ENCODE data around the gene RECQL5.

RECQL5 gene

DNA sequence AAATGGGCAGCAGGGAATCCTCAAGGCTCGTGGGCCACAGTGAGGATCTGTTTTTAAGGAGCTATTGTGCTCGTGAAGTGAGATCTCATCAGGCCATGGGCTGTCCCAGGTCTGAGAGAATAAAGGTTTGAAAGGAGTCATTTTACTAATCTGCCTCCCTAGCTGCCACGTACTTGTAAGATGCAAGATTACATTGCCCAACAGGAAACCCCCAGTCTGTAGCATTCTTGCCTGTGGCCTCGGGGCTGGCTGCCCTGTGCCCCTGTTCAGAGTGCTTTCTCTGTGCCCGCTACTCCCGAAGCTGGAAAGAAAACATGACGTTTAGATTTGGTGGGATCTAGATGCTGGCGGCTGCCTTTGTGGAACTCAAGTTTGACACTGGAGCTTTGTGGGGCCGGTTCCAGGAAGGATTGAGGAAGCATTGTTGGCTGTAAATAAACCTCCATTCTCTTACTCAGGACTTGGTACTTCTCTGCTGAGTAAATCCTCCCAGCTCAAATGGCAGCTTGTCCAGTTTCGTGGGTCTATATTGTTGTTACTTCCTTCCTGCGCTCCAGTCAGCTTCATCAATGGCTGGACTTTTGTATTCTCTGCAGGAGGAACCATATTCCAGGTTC, 21.4 kb upstream of the RECQL5 start:
- DNase-seq (ENCODE audit: low read depth in 2 of 2) = no peak

DNA sequence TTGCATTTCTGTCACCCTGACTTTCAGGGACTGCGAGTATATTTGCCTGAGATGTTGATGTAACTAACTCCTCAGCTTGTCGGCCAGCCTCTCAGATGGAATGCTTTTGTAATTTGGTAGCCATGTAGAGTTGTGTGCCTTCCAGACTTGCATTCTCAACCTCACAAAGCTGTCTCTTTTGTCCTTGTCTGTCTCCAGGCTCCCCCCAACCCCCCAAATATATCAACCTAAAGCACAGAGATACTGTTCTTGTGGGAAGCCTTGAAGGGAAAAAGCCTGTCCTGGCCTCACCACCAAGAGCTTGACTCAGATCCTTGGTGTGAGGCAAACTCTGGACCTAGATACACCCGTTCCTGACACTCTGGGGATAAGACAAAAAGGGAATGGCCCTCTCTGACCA, 18.5 kb upstream of the RECQL5 start:
- no peak for DNase-seq (ENCODE audit: low read depth in 2 of 2)

- no peak for DNase-seq (ENCODE audit: low read depth in 2 of 2)
Observed at GRCh38 chr17:75684924-75685323, 18.0 kb upstream of the RECQL5 start.

GRCh38 chr17:75684249-75684648, 17.3 kb upstream of the RECQL5 start:
- no peak for DNase-seq (ENCODE audit: low read depth in 2 of 2)

DNA sequence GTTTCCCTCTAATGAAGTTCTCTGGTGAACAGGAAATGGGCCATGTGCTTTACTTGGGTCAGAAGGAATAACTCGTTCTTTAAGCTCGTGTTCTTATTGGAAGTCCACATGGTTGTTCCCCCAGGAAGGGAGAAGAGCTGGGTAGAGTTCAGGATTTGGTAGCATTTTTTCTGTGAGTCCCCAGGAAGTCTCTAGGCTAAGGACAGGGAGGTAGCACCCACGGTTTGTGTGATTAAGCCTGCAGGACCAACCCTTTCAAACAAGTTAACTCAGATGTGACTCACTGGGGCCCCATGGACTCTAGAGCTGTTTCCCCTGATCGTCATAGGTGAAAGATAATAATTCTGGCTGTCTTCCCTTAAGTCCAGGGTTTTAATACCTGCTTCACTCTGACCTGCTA, 16.6 kb upstream of the RECQL5 start:
- no peak for DNase-seq (ENCODE audit: low read depth in 2 of 2)

- DNase-seq (ENCODE audit: low read depth in 2 of 2) = no peak
Observed at GRCh38 chr17:75681289-75681688, 14.3 kb upstream of the RECQL5 start.

DNA sequence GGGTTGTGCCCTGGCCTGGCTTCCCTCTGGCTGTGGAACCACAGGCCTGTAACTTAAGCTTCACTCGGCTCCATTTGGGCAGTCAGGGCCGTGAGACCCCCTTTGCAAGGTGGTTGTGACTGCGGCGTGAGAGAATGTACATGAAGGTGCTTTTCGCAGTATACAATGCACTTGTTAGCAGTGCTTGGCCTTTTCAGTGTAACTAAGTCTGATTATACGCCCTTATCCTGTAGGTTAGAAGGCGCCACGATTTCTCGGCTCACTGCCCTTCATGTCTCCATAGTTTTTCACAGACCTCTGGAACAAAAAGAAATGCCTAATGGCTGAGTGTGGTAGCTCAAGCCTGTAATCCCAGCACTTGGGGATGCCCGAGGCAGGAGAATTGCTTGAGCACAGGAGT, 13.5 kb upstream of the RECQL5 start:
- DNase-seq (ENCODE audit: low read depth in 2 of 2) = no peak

DNA sequence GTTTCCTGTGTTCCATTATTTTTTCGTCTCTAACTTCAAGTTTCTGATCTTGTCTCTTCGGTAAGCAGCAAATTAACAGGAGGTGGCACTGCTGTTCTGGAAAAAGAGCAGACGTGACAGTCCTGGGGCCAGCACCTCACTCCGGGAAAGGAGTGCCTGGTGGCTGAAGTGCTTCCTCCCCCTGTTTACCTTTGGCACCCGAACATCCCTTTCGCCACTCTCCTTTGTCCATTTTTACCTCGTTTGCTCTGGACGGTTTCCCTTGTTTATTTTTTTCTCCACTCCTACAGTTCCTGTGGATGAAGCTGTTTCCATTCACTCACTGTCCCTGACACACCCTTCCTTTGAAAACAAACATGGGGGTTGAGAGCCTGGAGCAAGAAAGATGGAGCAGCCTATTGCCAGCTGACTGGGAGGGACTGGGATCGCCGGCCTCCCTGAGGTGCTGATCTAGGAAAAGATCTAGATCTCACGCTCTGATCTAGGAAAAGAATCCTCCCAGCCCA, 12.8 kb upstream of the RECQL5 start:
- DNase-seq (ENCODE audit: low read depth in 2 of 2) = no peak

GRCh38 chr17:75676461-75676860, 9.5 kb upstream of the RECQL5 start:
- no peak for DNase-seq (ENCODE audit: low read depth in 2 of 2)

DNA sequence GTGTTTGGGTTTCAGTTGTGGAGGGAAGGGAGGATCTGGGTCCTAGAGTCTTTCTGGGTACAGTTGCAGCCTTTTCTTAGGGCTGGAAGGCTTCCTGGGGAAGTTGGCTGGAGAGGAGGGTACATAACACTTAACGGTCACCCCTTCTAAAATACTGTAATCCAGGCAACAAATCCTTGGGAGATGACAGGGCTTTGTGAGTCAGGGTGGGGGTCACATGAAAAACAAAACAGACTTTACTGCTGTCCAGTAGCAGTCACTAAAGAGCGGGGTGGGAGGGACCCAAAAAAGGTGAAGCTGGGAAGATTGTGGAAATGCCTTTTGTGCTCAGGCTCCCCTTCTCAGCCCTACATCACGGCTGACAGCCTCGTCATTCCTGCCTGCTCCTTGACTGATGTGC, 6.5 kb upstream of the RECQL5 start:
- DNase-seq (ENCODE audit: low read depth in 2 of 2) = no peak

DNA sequence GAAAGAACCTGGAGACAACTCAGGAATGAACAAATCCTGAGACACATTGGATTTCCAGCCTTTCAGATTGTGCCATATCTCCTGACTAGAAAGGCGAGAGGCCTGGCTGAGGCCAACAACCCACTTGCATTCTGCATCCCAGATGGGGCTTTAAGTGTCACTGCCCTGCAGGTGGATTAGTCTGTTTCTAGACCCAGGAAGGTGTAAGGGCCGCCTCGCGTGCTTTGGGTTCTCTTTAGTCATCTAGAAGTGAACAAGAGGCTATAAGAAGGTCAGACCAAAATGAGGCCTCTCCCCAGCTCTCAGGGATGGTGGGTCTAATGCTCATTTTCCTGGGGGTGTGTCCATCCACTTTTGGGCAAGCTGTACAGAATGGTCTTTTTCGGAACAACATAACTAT, 5.1 kb upstream of the RECQL5 start:
- no peak for DNase-seq (ENCODE audit: low read depth in 2 of 2)

GRCh38 chr17:75670868-75671267, 3.9 kb upstream of the RECQL5 start:
- DNase-seq (ENCODE audit: low read depth in 2 of 2) = no peak

DNA sequence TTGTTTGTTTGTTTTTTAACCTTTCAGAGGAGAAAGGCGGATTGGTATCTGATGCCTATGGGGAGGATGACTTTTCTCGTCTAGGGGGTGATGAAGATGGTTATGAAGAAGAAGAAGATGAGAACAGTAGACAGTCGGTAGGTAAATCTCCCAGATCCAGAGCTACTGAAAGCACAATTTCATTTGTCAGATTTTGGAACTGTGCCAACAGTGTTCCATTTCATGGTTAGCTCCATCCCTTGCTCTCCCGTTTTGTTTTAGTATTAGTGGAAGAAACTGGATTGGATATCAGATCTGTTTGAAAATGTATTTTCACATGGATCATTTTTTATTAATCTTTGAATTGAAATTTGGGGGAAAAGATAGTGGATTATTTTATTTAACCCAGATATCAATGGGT, 1.5 kb upstream of the RECQL5 start:
- no peak for DNase-seq (ENCODE audit: low read depth in 2 of 2)

DNA sequence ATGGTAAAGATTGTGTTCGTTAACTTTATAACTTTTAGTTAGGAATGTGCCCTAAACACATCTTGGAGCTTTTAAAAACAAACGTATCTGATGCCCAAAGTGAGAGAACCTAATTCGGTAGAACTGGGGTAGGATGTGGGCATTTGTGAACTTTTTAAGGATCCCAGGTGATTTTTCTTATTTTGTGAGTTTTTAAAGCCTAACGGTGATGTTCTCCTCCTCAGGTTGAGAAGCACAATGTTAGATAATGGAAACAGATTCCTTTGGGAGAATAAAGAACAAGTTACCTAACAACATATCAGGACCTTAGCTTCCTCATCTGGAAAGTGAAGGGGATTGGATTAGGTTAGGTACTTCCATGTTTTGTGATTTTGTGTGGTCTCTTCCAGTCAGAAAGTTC, 871 bp upstream of the RECQL5 start:
- no peak for DNase-seq (ENCODE audit: low read depth in 2 of 2)

GRCh38 chr17:75665981-75666380, 973 bp downstream of the RECQL5 start:
- no peak for DNase-seq (ENCODE audit: low read depth in 2 of 2)

DNA sequence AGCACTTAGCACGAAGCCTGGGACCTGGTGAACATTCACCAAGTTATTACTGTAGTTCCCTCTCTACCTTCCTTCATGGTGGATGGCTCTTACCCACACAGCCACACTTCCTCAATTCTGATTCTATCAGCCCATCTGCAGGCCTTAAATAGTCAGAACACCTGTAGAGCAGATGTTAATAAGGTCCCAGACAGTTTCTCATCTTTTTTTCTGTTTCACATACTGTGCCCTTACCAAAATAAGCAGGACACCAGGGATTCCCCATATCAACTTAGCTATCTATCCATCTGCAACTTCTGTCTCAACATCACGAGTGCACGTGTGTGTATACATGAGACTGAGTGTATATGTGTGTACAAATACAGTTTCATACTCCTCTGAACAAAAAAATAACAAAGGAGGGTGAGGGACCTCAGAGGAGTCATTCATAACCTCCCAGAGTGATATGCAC, 2.8 kb downstream of the RECQL5 start:
- no peak for DNase-seq (ENCODE audit: low read depth in 2 of 2)

- DNase-seq (ENCODE audit: low read depth in 2 of 2) = no peak
Observed at GRCh38 chr17:75662511-75662910, 4.4 kb downstream of the RECQL5 start.

- DNase-seq (ENCODE audit: low read depth in 2 of 2) = no peak
Observed at GRCh38 chr17:75661531-75661930, 5.4 kb downstream of the RECQL5 start.

DNA sequence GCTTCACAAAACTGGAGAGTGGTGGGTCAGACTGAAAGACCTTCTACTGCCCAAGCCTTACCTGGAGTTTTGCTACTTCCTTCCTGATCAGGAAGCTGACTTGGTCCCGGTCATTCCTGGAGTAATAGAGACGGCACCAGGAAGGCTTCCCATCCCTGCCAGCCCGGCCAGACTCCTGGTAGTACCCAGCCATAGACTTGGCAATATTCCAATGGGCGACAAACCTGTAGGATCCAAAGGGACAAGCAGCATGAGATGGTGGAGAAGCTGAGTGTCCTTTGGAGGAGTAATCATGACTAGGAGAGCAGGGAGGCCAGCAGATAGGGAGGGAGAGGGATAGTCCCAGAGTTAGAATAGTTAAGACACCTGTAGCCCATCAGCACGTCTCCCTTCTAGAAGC, 8.7 kb downstream of the RECQL5 start:
- DNase-seq (ENCODE audit: low read depth in 2 of 2) = no peak

DNA sequence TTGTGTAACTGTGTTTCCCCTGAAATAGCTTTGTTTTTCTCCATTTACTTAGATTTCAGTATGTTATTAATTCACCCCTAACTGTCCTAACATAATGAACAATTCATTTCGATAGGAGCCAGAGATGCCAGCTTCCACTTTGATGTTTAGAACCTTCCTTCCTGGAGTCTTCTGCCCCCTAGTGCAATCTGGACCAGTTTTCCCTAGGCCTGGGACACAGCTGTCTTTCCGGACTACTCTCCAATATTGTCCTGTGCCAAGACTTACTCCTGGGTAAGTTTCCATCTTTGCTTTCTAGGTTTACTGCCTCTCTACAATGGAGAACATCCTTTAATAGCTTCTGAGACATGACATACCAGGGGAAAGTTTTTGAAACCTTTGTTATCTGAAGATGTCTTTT, 12.8 kb downstream of the RECQL5 start:
- no peak for DNase-seq (ENCODE audit: low read depth in 2 of 2)

- no peak for DNase-seq (ENCODE audit: low read depth in 2 of 2)
Observed at GRCh38 chr17:75652934-75653549, 13.9 kb downstream of the RECQL5 start.

DNA sequence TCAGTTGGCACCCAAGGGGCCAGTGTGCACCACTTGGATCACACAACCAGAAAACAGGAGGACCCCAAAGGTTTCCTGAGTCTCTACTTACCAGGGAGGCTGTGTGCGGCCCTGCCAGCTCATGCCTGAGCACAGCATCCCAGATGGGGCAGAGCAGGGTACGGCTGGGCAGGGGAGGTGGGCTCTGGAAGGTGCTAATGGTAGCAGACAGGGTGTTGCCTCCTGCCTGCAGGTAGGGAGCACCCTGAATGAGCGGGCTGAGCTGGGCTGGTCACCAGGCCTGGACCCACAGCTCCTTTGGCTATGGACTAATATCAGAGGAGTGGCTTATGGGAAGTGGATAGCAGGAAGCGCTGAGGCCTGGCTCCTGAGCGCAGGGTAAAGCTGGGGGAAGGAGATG, 14.6 kb downstream of the RECQL5 start:
- no peak for DNase-seq (ENCODE audit: low read depth in 2 of 2)

- no peak for DNase-seq (ENCODE audit: low read depth in 2 of 2)
Observed at GRCh38 chr17:75650874-75651273, 16.1 kb downstream of the RECQL5 start.

DNA sequence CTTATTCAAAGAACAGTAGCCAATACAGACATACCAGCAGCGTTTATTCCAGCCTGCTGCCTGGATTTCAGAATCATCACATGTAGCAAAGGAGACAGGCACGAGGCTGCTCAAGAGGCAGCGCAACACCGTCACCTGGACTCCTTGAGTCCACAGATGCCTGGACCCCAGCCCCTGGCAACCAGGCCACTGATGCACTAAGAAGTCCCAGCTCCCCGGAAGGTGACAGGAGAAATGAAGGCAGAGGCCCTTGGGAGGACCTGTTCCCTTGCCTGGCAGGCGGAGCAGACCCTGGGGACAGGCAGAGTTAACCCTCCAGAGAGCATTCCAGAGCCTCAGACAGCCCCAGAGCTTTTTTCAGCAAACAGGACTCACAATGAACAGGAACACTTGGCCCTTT, 17.3 kb downstream of the RECQL5 start:
- DNase-seq (ENCODE audit: low read depth in 2 of 2) = no peak
